HFF-Myc (cell line): ENCODE results near the gene INAFM2.

Experiments used
- DNase-seq: peaks from one replicate; pipeline ENCODE4 v3.0.0-alpha.2; 2011; ENCODE audit warnings: low read depth; ENCODE audit errors: extremely low read depth
- H3K4me3 ChIP-seq: replicated peaks from 2 replicates; pipeline ENCODE4 v1.5.1; 2011; ENCODE audit warnings: low read depth, mild to moderate bottlenecking, control low read depth, low read length
- TF ChIP-seq, protein P1 (sequence below): IDR thresholded peaks from 2 replicates; pipeline ENCODE4 v1.5.1; 2012; ENCODE audit warnings: mild to moderate bottlenecking, low read depth, low read length, control low read depth; ENCODE audit errors: missing control alignments

The INAFM2 gene

GRCh38 chr15:40345867-40346578 is 22.5 kb downstream of the INAFM2 start:
- TF ChIP-seq, protein P1, sequence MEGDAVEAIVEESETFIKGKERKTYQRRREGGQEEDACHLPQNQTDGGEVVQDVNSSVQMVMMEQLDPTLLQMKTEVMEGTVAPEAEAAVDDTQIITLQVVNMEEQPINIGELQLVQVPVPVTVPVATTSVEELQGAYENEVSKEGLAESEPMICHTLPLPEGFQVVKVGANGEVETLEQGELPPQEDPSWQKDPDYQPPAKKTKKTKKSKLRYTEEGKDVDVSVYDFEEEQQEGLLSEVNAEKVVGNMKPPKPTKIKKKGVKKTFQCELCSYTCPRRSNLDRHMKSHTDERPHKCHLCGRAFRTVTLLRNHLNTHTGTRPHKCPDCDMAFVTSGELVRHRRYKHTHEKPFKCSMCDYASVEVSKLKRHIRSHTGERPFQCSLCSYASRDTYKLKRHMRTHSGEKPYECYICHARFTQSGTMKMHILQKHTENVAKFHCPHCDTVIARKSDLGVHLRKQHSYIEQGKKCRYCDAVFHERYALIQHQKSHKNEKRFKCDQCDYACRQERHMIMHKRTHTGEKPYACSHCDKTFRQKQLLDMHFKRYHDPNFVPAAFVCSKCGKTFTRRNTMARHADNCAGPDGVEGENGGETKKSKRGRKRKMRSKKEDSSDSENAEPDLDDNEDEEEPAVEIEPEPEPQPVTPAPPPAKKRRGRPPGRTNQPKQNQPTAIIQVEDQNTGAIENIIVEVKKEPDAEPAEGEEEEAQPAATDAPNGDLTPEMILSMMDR, result no peak
- no peak overlapping the region for H3K4me3 ChIP-seq
- no peak for DNase-seq

GRCh38 chr15:40346579-40347558 is 23.4 kb downstream of the INAFM2 start:
- H3K4me3 ChIP-seq, result no peak overlapping the region

GRCh38 chr15:40347559-40348473 is 24.3 kb downstream of the INAFM2 start:
- TF ChIP-seq, protein P1, result no peak
- no peak overlapping the region for H3K4me3 ChIP-seq
- no peak for DNase-seq

More at GRCh38 chr15:40346579-40347558, 23.4 kb downstream of the INAFM2 start:
- DNase-seq, result no peak
- TF ChIP-seq, protein P1, result no peak

- TF ChIP-seq, protein P1, result no peak
- no peak overlapping the region for H3K4me3 ChIP-seq
- DNase-seq, result no peak
Observed at GRCh38 chr15:40348474-40348870, 25.0 kb downstream of the INAFM2 start.

- no peak for DNase-seq
- TF ChIP-seq, protein P1, result no peak
- H3K4me3 ChIP-seq, result no peak overlapping the region
Observed at GRCh38 chr15:40349163-40349562, 25.7 kb downstream of the INAFM2 start.

DNA sequence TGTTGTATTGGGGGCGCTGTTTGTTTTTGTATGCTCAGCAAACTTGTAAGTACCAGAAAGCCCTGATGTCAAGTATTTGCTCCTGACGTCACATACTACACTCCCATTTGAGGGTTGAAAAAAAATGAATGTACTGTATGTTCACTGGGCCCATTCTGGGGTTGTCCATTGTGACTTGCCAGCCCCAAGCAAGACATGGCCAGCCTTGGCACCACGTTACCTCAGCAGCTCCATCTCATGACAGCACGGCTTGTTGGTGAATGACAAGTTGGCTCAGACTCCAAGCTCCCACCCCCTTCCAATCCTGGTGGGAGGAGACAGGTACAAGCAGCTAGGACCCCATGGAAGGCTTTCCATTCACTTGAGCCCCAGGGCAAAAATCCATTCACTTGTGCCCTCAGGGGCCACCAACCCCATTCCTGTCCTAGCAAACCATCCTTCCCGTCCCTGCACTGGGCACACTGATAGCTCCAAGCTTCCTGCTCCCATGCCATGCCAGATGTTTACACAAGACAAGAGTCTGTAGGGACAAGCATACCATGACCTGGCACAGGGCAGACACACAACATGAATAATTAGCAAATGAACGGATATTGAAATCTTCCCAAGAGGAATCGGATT is 28.9 kb downstream of the INAFM2 start:
- TF ChIP-seq, protein P1, result no peak
- no peak overlapping the region for H3K4me3 ChIP-seq
- no peak for DNase-seq
